Astrocyte (in vitro differentiated cells and primary cell): ENCODE measurements around the gene SLIT3. TPM values are rescaled to one million over a fixed set of nuclear protein-coding genes. Genes with fewer than 3 reads are reported as not detected.

Experiments
- DNase-seq: peaks from one replicate; pipeline ENCODE4 v3.0.0-alpha.2; 2010; ENCODE audit warnings: low read depth
- FAIRE-seq: peaks from 2 replicates; lab custom pipeline; 2011; peaks lifted over from hg19 to GRCh38; lab: Jason Lieb, UNC
- H2AFZ ChIP-seq: 2 replicates; pipeline ENCODE4 v1.6.0; 2012; ENCODE audit warnings: low read depth, low read length, inconsistent platforms
- H3K27ac ChIP-seq: 2 replicates; pipeline ENCODE4 v1.5.1; 2011; ENCODE audit warnings: low read depth, low read length, inconsistent platforms
- H3K27me3 ChIP-seq: 2 replicates; pipeline ENCODE4 v1.6.0; 2011; ENCODE audit warnings: low read length, inconsistent platforms; ENCODE audit not compliant: insufficient read depth
- H3K36me3 ChIP-seq: 2 replicates; pipeline ENCODE4 v1.5.1; 2011; ENCODE audit warnings: low read length, inconsistent platforms; ENCODE audit not compliant: insufficient read depth
- H3K4me1 ChIP-seq: 2 replicates; pipeline ENCODE4 v1.5.1; 2011; ENCODE audit warnings: low read length, inconsistent platforms; ENCODE audit not compliant: insufficient read depth
- H3K4me2 ChIP-seq: 2 replicates; pipeline ENCODE4 v1.6.0; 2012; ENCODE audit warnings: low read length, inconsistent platforms
- H3K4me3 ChIP-seq: 2 replicates; pipeline ENCODE4 v1.5.1; 2011; ENCODE audit warnings: low read depth, mild to moderate bottlenecking, low read length, inconsistent platforms; ENCODE audit not compliant: insufficient read depth
- H3K79me2 ChIP-seq: 2 replicates; pipeline ENCODE4 v1.6.0; 2012; ENCODE audit warnings: mild to moderate bottlenecking, low read length, inconsistent platforms; ENCODE audit not compliant: insufficient read depth
- H3K9ac ChIP-seq: 2 replicates; pipeline ENCODE4 v1.6.0; 2012; ENCODE audit warnings: mild to moderate bottlenecking, low read length, inconsistent platforms
- H3K9me3 ChIP-seq: 2 replicates; pipeline ENCODE4 v1.5.1; 2012; ENCODE audit warnings: low read depth, mild to moderate bottlenecking, low read length, inconsistent platforms; ENCODE audit not compliant: insufficient read depth
- H4K20me1 ChIP-seq: 2 replicates; pipeline ENCODE4 v1.6.0; 2012; ENCODE audit warnings: low read length, inconsistent platforms; ENCODE audit not compliant: insufficient read depth
- H3K27ac Mint-ChIP-seq: one replicate; pipeline ENCODE4 v1.8.0; 2021; ENCODE audit warnings: mild to moderate bottlenecking, mixed read lengths; ENCODE audit not compliant: unreplicated experiment
- H3K27me3 Mint-ChIP-seq: one replicate; pipeline ENCODE4 v1.8.0; 2021; ENCODE audit warnings: low read depth, mixed read lengths; ENCODE audit not compliant: unreplicated experiment
- H3K36me3 Mint-ChIP-seq: one replicate; pipeline ENCODE4 v1.8.0; 2021; ENCODE audit warnings: low read depth, mixed read lengths; ENCODE audit not compliant: unreplicated experiment
- H3K4me1 Mint-ChIP-seq: one replicate; pipeline ENCODE4 v1.8.0; 2021; ENCODE audit warnings: low read depth, mixed read lengths; ENCODE audit not compliant: unreplicated experiment
- H3K4me3 Mint-ChIP-seq: one replicate; pipeline ENCODE4 v1.8.0; 2021; ENCODE audit warnings: mild to moderate bottlenecking, moderate library complexity, mixed read lengths; ENCODE audit not compliant: unreplicated experiment
- H3K9me3 Mint-ChIP-seq: one replicate; pipeline ENCODE4 v1.8.0; 2021; ENCODE audit warnings: mild to moderate bottlenecking, mixed read lengths; ENCODE audit not compliant: unreplicated experiment
- CTCF ChIP-seq: IDR thresholded peaks from 2 replicates; pipeline ENCODE4 v1.5.1; 2011; ENCODE audit warnings: low read depth, mild to moderate bottlenecking, inconsistent platforms, low read length, moderate library complexity; ENCODE audit not compliant: insufficient read depth
- EZH2 ChIP-seq: IDR thresholded peaks from 2 replicates; pipeline ENCODE4 v1.6.1; 2012; ENCODE audit warnings: mild to moderate bottlenecking, low read length, inconsistent platforms; ENCODE audit not compliant: insufficient read depth
- total RNA-seq: library from RNA; stranded (reverse); gene quantifications from 2 replicates; pipeline ENCODE4 v1.2.1, GENCODE V29; 2021

SLIT3 gene
- total RNA-seq, 1 donor from 2014 or later, result 20.7 TPM

GRCh38 chr5:168714046-168714445 lies 586.9 kb downstream of the SLIT3 start:
- H3K9me3 Mint-ChIP-seq, result no peaks in the 10 kb centered on the region
- FAIRE-seq, result no peak
- no peaks in the 10 kb centered on the region for H3K9me3 ChIP-seq
- no peak for TF ChIP-seq CTCF
- TF ChIP-seq EZH2, result no peak
- H3K4me3 Mint-ChIP-seq, result no peak overlapping the region
- peaks cover 22% of the 10 kb centered on the region for H3K4me1 ChIP-seq
- H3K27me3 ChIP-seq, result no peaks in the 10 kb centered on the region
- peak overlapping the region; percentile 35 for H2AFZ ChIP-seq
- H3K9ac ChIP-seq, result no peak overlapping the region
- H3K36me3 ChIP-seq, result no peaks in the 10 kb centered on the region
- peaks cover 3% of the 10 kb centered on the region for H3K36me3 Mint-ChIP-seq
- H3K4me3 ChIP-seq, result no peak overlapping the region
- DNase-seq, result peak; percentile 39
- peak overlapping the region; percentile 15 for H3K27ac ChIP-seq
- no peaks in the 10 kb centered on the region for H4K20me1 ChIP-seq
- H3K27ac Mint-ChIP-seq, result peak overlapping the region; percentile 91
- H3K27me3 Mint-ChIP-seq, result no peaks in the 10 kb centered on the region
- no peaks in the 10 kb centered on the region for H3K79me2 ChIP-seq
- peaks cover 16% of the 10 kb centered on the region for H3K4me1 Mint-ChIP-seq
- H3K4me2 ChIP-seq, result no peak overlapping the region

GRCh38 chr5:168713051-168713450 lies 587.9 kb downstream of the SLIT3 start:
- peak overlapping the region; percentile 63 for H3K27ac Mint-ChIP-seq
- Histone ChIP-seq H3K4me3 (no peak overlapping the region), H3K4me2 (peak overlapping the region; percentile 72), H4K20me1 (no peaks in the 10 kb centered on the region), H3K4me1 (peaks cover 22% of the 10 kb centered on the region), H3K79me2 (no peaks in the 10 kb centered on the region), H3K27ac (peak overlapping the region; percentile 87), H2AFZ (peak overlapping the region; percentile 68), H3K27me3 (no peaks in the 10 kb centered on the region), H3K9ac (peak overlapping the region; percentile 40), H3K9me3 (no peaks in the 10 kb centered on the region), H3K36me3 (no peaks in the 10 kb centered on the region)
- H3K9me3 Mint-ChIP-seq, result no peaks in the 10 kb centered on the region
- TF ChIP-seq EZH2 (no peak), CTCF (no peak)
- H3K27me3 Mint-ChIP-seq, result no peaks in the 10 kb centered on the region
- peaks cover 3% of the 10 kb centered on the region for H3K36me3 Mint-ChIP-seq
- no peak for DNase-seq
- H3K4me3 Mint-ChIP-seq, result no peak overlapping the region
- H3K4me1 Mint-ChIP-seq, result peaks cover 16% of the 10 kb centered on the region
- no peak for FAIRE-seq

- peak overlapping the region; percentile 87 for H3K27ac ChIP-seq
- no peaks in the 10 kb centered on the region for H3K79me2 ChIP-seq
- H3K9me3 ChIP-seq, result no peaks in the 10 kb centered on the region
- no peaks in the 10 kb centered on the region for H4K20me1 ChIP-seq
- H3K9ac ChIP-seq, result peak overlapping the region; percentile 63
- H3K36me3 Mint-ChIP-seq, result peaks cover 3% of the 10 kb centered on the region
- H3K4me1 ChIP-seq, result peaks cover 22% of the 10 kb centered on the region
- peak; percentile 100 for FAIRE-seq
- no peaks in the 10 kb centered on the region for H3K36me3 ChIP-seq
- peak overlapping the region; percentile 72 for H3K4me2 ChIP-seq
- H3K4me3 Mint-ChIP-seq, result peak overlapping the region; percentile 4
- peak overlapping the region; percentile 63 for H3K27ac Mint-ChIP-seq
- peak overlapping the region; percentile 68 for H2AFZ ChIP-seq
- peaks cover 16% of the 10 kb centered on the region for H3K4me1 Mint-ChIP-seq
- no peaks in the 10 kb centered on the region for H3K9me3 Mint-ChIP-seq
- H3K27me3 Mint-ChIP-seq, result no peaks in the 10 kb centered on the region
- peak overlapping the region; percentile 39 for H3K4me3 ChIP-seq
- H3K27me3 ChIP-seq, result no peaks in the 10 kb centered on the region
- TF ChIP-seq EZH2 (no peak), CTCF (no peak)
- DNase-seq, result peak; percentile 98
Measured at GRCh38 chr5:168712280-168712924, 588.5 kb downstream of the SLIT3 start.
